Thoracic aorta (tissue), 2 donors: ENCODE measurements around the gene TMED1. TPM values are rescaled to one million over a fixed set of nuclear protein-coding genes. Genes with fewer than 3 reads are reported as not detected.

ENCODE experiments used
- ATAC-seq: fragments of 150-250 bp; one replicate; pipeline ENCODE4 v1.8.0; 2017; ENCODE audit warnings: low read depth; ENCODE audit not compliant: insufficient number of reproducible peaks, low FRiP score
- DNase-seq: peaks from one replicate; pipeline ENCODE4 v3.0.0-alpha.2; 2020; ENCODE audit warnings: low spot score
- H3K27ac ChIP-seq, 2 donors: fragments of 200-600 bp; sonication (generic); 1 replicate in 1 of 2; 2 replicates in 1 of 2; pipeline ENCODE4 v1.5.1; 2016; ENCODE audit warnings: mild to moderate bottlenecking in 2 of 2, moderate library complexity in 2 of 2
- H3K27me3 ChIP-seq: fragments of 200-600 bp; sonication (generic); replicated peaks from 2 replicates; pipeline ENCODE4 v1.6.0; 2016; ENCODE audit warnings: mild to moderate bottlenecking; ENCODE audit not compliant: insufficient read depth
- H3K36me3 ChIP-seq: fragments of 200-600 bp; sonication (generic); one replicate; pipeline ENCODE4 v1.5.1; 2016
- H3K4me1 ChIP-seq, 2 donors: fragments of 200-600 bp; sonication (generic); 1 replicate in 1 of 2; 2 replicates in 1 of 2; pipeline versions ENCODE4 v1.5.1 to v1.6.0; 2016; ENCODE audit warnings: low read depth in 2 of 2, mild to moderate bottlenecking in 1 of 2; ENCODE audit not compliant: control insufficient read depth in 1 of 2
- H3K4me3 ChIP-seq: fragments of 200-600 bp; sonication (generic); 2 replicates; pipeline ENCODE4 v1.5.1; 2016; ENCODE audit warnings: mild to moderate bottlenecking
- H3K9me3 ChIP-seq: fragments of 200-600 bp; sonication (generic); 2 replicates; pipeline ENCODE4 v1.5.1; 2016
- total RNA-seq, 2 donors: library from RNA; depleted of rRNA; stranded (reverse); fragments of >200 nt; gene quantifications; one replicate each; pipeline versions ENCODE4 v1.1.0 to v1.2.3, GENCODE V29; 2016
- TF ChIP-seq, protein P1 (sequence below): fragments of 200-600 bp; sonication (generic); IDR thresholded peaks from one replicate; pipeline ENCODE4 v1.5.1; 2019; ENCODE audit warnings: antibody characterized with exemption

Gene TMED1
- total RNA-seq, 2 donors from 2014 or later = 19.4 to 22.4 TPM

DNA sequence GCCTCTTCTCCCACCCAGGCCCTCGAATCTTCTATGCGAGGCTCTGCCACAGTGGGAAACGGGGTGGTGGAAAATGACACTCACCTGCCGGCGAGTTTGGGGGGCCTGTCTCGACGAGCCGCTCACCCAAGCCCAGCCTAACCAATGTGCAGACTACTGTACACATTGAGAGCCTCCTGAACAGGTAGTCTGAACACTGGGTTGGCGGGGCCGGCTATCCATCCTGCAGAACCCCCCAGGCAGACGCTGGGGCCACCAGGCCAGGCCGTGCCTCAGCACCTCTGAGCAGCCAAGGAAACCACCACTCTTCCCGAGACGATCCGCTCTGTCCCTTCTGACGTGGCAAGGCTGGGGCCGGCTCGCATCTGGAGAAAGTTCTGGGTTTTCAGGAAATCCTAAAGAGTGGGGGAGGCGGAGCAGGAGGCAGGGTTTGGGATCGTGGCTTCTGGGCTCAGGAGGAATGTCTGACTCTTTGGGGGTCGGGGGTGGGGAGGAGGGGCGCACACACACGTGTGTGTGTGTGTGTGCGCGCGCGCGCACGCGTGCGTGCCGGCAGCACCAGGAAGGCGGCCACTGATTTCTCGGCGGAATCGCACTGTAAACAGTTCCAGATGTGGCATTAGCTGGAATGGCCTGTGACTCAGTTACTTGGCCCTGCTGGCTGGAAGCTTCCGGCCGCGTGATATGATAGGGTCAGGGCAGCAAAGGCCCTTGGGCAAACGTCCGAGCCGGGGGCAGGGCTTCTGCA is 18.5 kb downstream of the TMED1 start:
- Histone ChIP-seq H3K4me3 (peak overlapping the region; percentile 75), H3K36me3 (peaks cover 23% of the 10 kb centered on the region), H3K9me3 (no peaks in the 10 kb centered on the region), H3K27ac (peak overlapping the region; percentile 88 to 95), H3K4me1 (peaks cover 25 to 46% of the 10 kb centered on the region in 2 donors), H3K27me3 (no peaks in the 10 kb centered on the region)
- TF ChIP-seq, protein P1, sequence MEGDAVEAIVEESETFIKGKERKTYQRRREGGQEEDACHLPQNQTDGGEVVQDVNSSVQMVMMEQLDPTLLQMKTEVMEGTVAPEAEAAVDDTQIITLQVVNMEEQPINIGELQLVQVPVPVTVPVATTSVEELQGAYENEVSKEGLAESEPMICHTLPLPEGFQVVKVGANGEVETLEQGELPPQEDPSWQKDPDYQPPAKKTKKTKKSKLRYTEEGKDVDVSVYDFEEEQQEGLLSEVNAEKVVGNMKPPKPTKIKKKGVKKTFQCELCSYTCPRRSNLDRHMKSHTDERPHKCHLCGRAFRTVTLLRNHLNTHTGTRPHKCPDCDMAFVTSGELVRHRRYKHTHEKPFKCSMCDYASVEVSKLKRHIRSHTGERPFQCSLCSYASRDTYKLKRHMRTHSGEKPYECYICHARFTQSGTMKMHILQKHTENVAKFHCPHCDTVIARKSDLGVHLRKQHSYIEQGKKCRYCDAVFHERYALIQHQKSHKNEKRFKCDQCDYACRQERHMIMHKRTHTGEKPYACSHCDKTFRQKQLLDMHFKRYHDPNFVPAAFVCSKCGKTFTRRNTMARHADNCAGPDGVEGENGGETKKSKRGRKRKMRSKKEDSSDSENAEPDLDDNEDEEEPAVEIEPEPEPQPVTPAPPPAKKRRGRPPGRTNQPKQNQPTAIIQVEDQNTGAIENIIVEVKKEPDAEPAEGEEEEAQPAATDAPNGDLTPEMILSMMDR = no peak
- DNase-seq (peak; percentile 73), ATAC-seq (peak; percentile 72)

DNA sequence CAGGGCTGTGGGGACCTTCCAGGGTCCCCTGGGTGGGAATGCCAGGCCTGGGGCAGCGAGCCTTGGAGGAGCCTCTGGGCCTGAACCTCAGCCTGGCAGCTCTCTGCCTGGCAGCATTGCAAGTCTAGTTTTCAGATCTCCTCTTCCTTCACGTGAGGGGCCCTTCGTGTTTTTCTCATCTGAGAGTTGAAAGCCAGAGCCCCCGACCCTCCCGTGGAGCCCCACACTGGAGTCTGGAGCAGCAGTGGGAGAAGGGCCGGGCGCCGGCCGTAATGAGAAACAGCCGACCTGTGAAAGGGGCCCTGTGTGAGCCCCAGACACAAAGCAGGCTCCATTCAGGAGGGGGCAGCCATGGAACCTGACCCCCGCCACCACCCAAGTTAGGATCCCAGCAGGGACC is 19.3 kb downstream of the TMED1 start:
- Histone ChIP-seq H3K27me3 (no peaks in the 10 kb centered on the region), H3K27ac (peak overlapping the region; percentile 88 to 95), H3K9me3 (no peaks in the 10 kb centered on the region), H3K4me3 (peak overlapping the region; percentile 75), H3K4me1 (peaks cover 25 to 47% of the 10 kb centered on the region in 2 donors), H3K36me3 (peaks cover 21% of the 10 kb centered on the region)
- ATAC-seq = no peak
- no peak for DNase-seq
- TF ChIP-seq, protein P1 = no peak

DNA sequence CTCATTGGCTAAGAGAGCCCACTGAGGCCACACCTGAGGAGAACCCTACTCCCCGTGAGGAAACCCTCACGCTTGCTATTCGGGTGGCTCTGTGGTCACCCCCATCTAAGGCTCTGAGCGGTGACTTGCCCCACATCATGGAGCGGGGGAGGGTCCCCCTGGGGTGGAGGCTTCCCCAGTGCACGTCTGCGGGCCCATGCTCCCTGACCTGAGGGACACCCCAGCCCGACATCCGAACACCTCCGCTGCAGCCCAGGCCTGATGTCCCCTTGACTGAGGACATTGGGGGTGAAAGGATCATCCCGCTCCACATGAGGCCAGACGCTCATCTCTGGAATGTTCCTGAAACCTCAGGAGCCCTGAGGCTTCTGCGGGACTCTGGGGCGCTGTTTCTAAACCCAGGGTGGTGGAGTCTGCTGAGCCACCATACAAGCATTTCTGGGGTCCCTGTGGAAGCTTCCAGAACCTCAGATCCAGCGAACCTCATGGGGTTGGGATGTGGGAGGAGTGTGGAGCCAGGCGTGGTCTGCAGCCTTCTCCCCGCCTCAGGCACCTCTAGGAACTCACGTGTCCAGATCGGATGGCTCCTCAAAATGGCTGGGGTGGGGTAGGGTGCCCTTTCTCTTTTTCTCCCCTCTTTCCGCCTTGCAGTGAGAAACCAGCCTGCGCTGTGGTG is 19.9 kb downstream of the TMED1 start:
- ATAC-seq (no peak), DNase-seq (no peak)
- H3K27me3 ChIP-seq = no peaks in the 10 kb centered on the region
- H3K4me1 ChIP-seq = peaks cover 25 to 47% of the 10 kb centered on the region in 2 donors
- H3K36me3 ChIP-seq = peaks cover 18% of the 10 kb centered on the region
- peak overlapping the region; percentile 88 to 95 for H3K27ac ChIP-seq
- H3K4me3 ChIP-seq = peak overlapping the region; percentile 75
- TF ChIP-seq, protein P1 = no peak
- no peaks in the 10 kb centered on the region for H3K9me3 ChIP-seq

DNA sequence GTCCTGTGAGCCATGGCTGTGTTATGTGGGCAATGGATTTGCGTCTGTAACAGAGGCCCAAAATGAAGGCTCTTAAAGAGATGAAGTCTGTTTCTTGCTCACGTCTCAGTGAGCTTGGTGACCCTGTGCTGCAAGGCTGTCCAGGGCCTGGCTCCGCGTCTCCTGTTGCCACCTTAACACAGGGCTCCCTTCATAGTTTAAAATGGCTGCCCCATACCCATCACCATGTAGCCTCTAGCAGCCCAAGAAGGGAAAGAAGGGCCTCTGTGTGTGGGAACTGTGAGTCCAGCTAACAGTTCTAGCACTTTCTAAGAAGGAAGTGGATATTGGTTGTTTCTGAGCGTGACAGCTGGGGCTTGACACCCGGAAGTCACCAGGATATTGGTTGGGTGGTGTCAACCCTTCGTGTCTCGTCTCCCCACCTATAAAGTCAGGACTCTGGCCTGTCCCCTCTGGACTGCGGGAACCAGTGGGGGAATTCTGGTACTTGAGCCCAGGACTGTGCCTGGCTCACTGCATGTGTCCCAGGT is 20.9 kb downstream of the TMED1 start:
- H3K27ac ChIP-seq = peak overlapping the region; percentile 15 to 88
- DNase-seq = no peak
- no peak for ATAC-seq

More for the DNA sequence above, 20.9 kb downstream of the TMED1 start:
- Histone ChIP-seq H3K36me3 (peaks cover 10% of the 10 kb centered on the region), H3K9me3 (no peaks in the 10 kb centered on the region), H3K4me3 (no peak overlapping the region), H3K27me3 (no peaks in the 10 kb centered on the region), H3K4me1 (peaks cover 25 to 47% of the 10 kb centered on the region in 2 donors)
- TF ChIP-seq, protein P1 = no peak
